Aortic smooth muscle cell (primary cell): ENCODE results near the gene APBA3. TPM values are rescaled to one million over a fixed set of nuclear protein-coding genes. Genes with fewer than 3 reads are reported as not detected.

Experiments used
- total RNA-seq: library from RNA; depleted of rRNA; stranded (reverse); fragments of >200 nt; gene quantifications from 2 replicates; pipeline ENCODE4 v1.2.3, GENCODE V29; 2014

APBA3 gene
- total RNA-seq = 10.6 and 12.2 TPM in 2 replicates

DNA sequence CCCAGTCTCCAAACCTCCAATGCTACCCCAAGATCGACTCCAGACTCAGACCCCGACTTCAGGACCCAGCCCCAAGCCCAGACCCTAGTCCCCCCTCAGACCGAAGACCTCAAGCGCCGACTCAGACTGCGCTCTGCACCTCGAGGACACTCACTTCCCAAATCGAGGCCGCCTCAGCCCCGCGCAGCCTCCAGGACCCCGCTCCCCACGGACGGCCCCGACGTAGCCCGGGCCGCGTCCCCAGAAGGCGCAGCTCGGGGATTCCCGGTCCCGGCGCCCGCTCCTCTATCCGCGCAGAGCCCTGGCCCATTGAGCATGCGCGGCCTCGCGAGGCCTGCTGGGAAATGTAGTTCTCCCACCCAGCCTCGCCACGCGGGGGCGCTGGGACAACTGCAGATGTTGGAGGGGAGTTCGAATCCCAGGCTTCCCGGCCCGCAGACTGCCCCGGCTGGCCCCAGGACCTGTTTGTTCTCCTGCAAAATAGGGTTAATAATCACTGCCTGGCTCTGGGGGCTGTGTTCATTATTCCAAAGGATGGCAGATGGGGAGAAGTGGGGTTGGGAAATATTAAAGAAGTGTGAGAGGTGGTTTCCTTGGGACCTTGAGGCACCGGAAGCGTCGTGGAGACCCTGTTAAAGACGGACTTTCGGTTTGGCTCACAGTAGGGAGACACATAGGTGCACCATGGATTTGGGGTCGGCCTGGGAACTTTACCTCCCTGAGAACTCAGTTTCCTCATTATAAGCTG lies at the start of gene APBA3:
TSS of gene APBA3 (minus strand) at position 311 of the 748 bp plus-strand sequence. CDS start 1,428 bp downstream, outside the sequence.

DNA sequence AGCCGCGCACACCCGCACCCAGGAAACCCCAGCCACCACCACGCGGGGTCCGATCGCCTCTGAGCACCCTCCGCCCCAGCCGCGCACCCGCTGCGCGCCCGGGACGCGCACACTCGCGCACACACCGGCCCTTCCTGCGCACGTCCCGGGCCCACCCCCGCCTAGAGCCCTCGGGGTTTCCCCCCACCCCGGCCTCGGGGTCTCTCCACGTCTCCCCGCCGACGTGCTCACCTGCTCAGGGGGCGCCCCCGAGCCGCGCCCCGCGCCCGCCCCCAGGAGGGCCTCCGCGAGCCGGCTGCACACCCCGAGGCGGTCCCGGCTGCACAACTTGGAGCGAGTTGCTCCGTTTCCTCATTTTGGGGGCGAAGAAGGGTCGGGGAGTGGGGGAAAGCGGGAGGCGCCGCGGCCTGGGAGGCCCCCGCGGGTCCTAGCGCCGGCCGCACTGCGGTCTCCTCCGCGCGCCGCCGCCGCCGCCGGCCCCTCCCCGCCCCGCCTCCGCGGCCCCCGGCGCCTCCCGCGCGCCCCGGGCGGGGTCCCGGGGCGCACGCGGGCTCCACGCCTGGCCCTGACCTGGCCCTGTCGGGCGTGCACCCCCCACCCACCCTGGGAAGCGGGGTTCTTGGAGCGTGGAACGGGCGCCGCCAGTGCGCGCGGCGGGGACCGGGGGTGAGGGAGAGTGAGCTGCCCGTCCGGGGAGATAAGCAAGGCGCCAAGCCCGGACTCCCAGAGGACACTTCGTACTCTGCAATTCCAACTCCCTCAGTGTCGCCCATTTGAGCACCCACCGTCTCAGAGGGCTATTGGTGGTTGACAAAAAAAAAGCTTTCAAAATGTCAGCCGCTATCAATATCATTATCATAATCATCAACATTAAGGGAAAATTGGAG lies 24.7 kb upstream of the APBA3 start, which contains the start of gene MATK:
TSS of gene MATK (minus strand) at position 444 of the 887 bp plus-strand sequence. CDS start 1,246 bp downstream, outside the sequence.

DNA sequence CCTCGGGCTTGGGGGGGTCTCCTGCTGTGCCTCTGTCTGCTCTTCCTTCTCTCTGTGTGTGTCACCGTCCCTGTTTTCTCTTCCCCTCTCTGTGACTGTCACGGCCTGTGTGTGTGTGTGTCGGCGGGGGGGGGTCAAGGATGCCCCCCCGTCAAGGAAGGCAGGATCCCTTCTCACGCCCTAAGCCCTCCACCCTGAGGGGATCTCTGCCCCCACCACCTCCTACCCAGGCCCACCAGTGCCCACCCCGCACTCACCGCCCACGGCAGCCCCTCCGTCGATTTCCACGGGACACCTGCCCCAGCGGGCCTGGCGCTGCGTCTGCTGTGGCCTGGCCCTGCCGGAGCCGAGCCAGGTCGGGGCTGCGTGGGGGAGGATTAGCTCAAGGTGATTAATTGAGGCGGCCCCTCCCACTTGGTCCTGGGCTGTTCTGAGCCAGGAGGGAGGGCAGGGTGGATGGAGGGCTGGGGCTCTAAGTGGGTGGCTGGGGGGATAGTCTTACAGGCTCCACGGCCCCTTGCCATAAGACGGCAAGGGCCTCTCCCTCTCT lies 10.5 kb upstream of the APBA3 start, which contains the start of gene RAX2:
TSS of gene RAX2 (minus strand) at position 323 of the 550 bp plus-strand sequence. CDS start 486 bp downstream, outside the sequence.

DNA sequence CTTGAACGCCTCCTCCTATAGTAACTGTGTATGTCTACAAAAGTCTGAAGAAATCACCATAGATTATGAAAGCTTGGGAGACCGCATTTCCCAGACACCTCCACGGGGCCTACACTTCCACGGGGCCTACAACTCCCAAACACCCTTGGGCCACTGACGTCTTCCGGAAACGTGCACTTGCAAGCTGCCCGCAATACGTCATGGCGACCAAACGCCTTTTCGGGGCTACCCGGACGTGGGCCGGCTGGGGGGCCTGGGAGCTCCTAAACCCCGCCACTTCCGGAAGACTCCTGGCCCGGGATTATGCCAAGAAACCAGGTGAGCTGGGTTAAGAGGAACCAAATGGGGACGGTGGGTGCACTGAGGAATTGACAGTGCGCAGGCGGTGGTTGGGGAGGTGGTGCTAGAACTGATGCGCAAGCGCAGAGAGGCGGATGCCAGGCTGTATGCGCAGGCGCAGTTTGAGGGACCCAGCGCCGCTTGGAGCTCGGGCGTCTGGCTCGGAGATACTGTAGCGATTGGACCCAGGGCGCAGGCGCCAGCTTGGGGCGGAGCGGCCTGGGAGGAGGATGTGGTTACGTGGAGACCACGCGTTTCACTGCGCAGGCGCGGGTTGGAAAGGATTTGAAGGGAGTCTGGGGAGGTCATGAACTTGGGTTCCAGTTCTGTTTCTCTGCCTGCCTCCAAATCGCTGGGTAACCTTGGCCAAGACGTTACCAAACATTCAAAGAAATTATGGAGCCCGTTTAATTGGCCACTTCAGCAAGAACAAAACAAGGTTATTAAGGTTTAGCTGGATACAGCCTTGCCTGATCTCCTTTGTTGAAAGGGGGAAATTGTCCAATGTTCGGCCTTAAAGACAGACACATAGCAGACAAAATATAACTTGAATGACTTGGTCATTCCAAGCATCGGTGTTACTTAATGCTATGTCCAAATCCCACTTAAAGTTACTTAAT lies 1.3 kb upstream of the APBA3 start, which contains the start of gene MRPL54:
TSS of gene MRPL54 (plus strand) at position 182 of the 959 bp plus-strand sequence. CDS start at position 201, 19 bp downstream.

GRCh38 chr19:3708207-3708931 lies 53.1 kb downstream of the APBA3 start, which contains the start of gene TJP3:
TSS of gene TJP3 (plus strand) at chr19:3708384. CDS start at chr19:3728433, 20,049 bp downstream.

Other genes with a start within 250 kb of the APBA3 start
- not detected in 2 replicates for gene TEKTIP1, start 222.5 kb downstream of the APBA3 start, total RNA-seq
- 86.3 and 130 TPM in 2 replicates for gene MFSD12, start 204.1 kb downstream of the APBA3 start, total RNA-seq
- gene HMG20B, start 188.7 kb downstream of the APBA3 start, total RNA-seq = 84.4 and 98.6 TPM in 2 replicates
- under 0.01 and 0.06 TPM in 2 replicates for gene GIPC3, start 176.2 kb downstream of the APBA3 start, total RNA-seq
- 4.0 and 6.3 TPM in 2 replicates for gene TBXA2R, start 154.8 kb downstream of the APBA3 start, total RNA-seq
- gene CACTIN, start 134.9 kb downstream of the APBA3 start, total RNA-seq = 18.2 and 24.6 TPM in 2 replicates
- 21.8 and 26.9 TPM in 2 replicates for gene PIP5K1C, start 61.2 kb downstream of the APBA3 start, total RNA-seq
- not detected in 2 replicates for gene TJP3, start 53.3 kb downstream of the APBA3 start, total RNA-seq
- gene MRPL54, start 990 bp upstream of the APBA3 start, total RNA-seq = 48.9 and 52.3 TPM in 2 replicates
- not detected in 2 replicates for gene RAX2, start 10.5 kb upstream of the APBA3 start, total RNA-seq
- not detected in 2 replicates for gene MATK, start 24.7 kb upstream of the APBA3 start, total RNA-seq
- gene ZFR2, start 107.3 kb upstream of the APBA3 start, total RNA-seq = not detected in 2 replicates
- gene ATCAY, start 119.0 kb upstream of the APBA3 start, total RNA-seq = not detected in 2 replicates
- not detected in 2 replicates for gene NMRK2, start 171.4 kb upstream of the APBA3 start, total RNA-seq
- 124 and 128 TPM in 2 replicates for gene DAPK3, start 209.4 kb upstream of the APBA3 start, total RNA-seq
- gene EEF2, start 223.8 kb upstream of the APBA3 start, total RNA-seq = 2,339 and 2,659 TPM in 2 replicates
- 15.8 and 17.7 TPM in 2 replicates for gene PIAS4, start 246.0 kb upstream of the APBA3 start, total RNA-seq